Activated CD8-positive, alpha-beta T cell treated with anti-CD3 and anti-CD28 coated beads for 36 hours (primary cell): ENCODE measurements around the gene RPL13A. TPM values are rescaled to one million over a fixed set of nuclear protein-coding genes. Genes with fewer than 3 reads are reported as not detected.
"Not testable (repeated sequence)": the region's sequence is repeated elsewhere in the genome, so short reads cannot be mapped to it uniquely, and the experiment has no call there.

ENCODE experiments used
- ATAC-seq: fragments of 200-7000 bp; cut with Tn5 transposase; one replicate; pipeline ENCODE4 v1.10.0; 2021; ENCODE audit warnings: mild to moderate bottlenecking, moderate library complexity
- CTCF ChIA-PET: fragments of 350-600 bp; sonication (Branson Sonifier 250); formaldehyde crosslinking; loops from one replicate; lab custom pipeline; 2021; ENCODE audit warnings: antibody characterized with exemption; lab: Charles Lee
- POLR2A ChIA-PET: fragments of 350-600 bp; sonication (Branson Sonifier 250); formaldehyde crosslinking; loops from one replicate; lab custom pipeline; 2021; ENCODE audit warnings: antibody characterized with exemption; lab: Charles Lee
- DNase-seq: peaks from one replicate; pipeline ENCODE4 v3.0.0-alpha.2; 2020
- H3K27ac Mint-ChIP-seq: one replicate; pipeline ENCODE4 v1.8.0; 2021; ENCODE audit warnings: mild to moderate bottlenecking, mixed read lengths
- H3K27me3 Mint-ChIP-seq: one replicate; pipeline ENCODE4 v1.8.0; 2021; ENCODE audit warnings: mixed read lengths
- H3K36me3 Mint-ChIP-seq: one replicate; pipeline ENCODE4 v1.8.0; 2021; ENCODE audit warnings: low read depth, mixed read lengths
- H3K4me1 Mint-ChIP-seq: one replicate; pipeline ENCODE4 v1.8.0; 2021; ENCODE audit warnings: low read depth, mixed read lengths
- H3K4me3 Mint-ChIP-seq: one replicate; pipeline ENCODE4 v1.8.0; 2021; ENCODE audit warnings: mild to moderate bottlenecking, moderate library complexity, mixed read lengths
- H3K9me3 Mint-ChIP-seq: one replicate; pipeline ENCODE4 v1.8.0; 2021; ENCODE audit warnings: mixed read lengths
- CTCF ChIP-seq: fragments of 200-600 bp; IDR thresholded peaks from one replicate; pipeline ENCODE4 v1.8.0; 2022; ENCODE audit warnings: antibody characterized with exemption, mild to moderate bottlenecking
- intact Hi-C: fragments of 100-400 bp; cut with micrococcal nuclease; formaldehyde crosslinking; loops from one replicate; pipeline ENCODE4 v1.10.0; 2022
- total RNA-seq, 2 experiments: library from RNA; stranded (reverse); gene quantifications; one replicate each; pipeline ENCODE4 v1.2.3, GENCODE V29; 2021

The RPL13A gene
- total RNA-seq, 2 experiments from 2014 or later = 4,285 to 4,329 TPM

GRCh38 chr19:49468746-49469447 is 18.5 kb upstream of the RPL13A start:
- H3K27ac Mint-ChIP-seq = peak overlapping the region; percentile 95
- peaks cover 11% of the 10 kb centered on the region for H3K36me3 Mint-ChIP-seq
- peaks cover 41% of the 10 kb centered on the region for H3K4me1 Mint-ChIP-seq
- no peak for TF ChIP-seq CTCF
- intact Hi-C loops = no loop called here
- no peaks in the 10 kb centered on the region for H3K9me3 Mint-ChIP-seq
- ATAC-seq (peak; percentile 60), DNase-seq (peak; percentile 89)
- H3K27me3 Mint-ChIP-seq = no peaks in the 10 kb centered on the region
- CTCF ChIA-PET = interaction anchor here (1.8 to 5.3 kb wide), 4 partner anchors 14 to 137 kb away, joined by 6 to 27 read pairs (median 18); partner anchors contain the start of genes ALDH16A1 and PIH1D1
- H3K4me3 Mint-ChIP-seq = peak overlapping the region; percentile 24
- POLR2A ChIA-PET = interaction anchor here (1.2 to 6.3 kb wide), 3 partner anchors 15 to 27 kb away, joined by 3 to 63 read pairs (median 13); partner anchors contain the start of genes ALDH16A1, RPL13A and RPS11

- intact Hi-C loops = no loop called here
- Mint-ChIP-seq H3K27ac (peak overlapping the region; percentile 88), H3K4me3 (peak overlapping the region; percentile 35), H3K9me3 (no peaks in the 10 kb centered on the region), H3K4me1 (peaks cover 41% of the 10 kb centered on the region), H3K36me3 (peaks cover 6% of the 10 kb centered on the region), H3K27me3 (no peaks in the 10 kb centered on the region)
- ChIA-PET CTCF (interaction anchor here (0.6 to 5.3 kb wide), 18 partner anchors 12 to 529 kb away, joined by 3 to 27 read pairs (median 4); partner anchors contain the start of genes ALDH16A1 and PIH1D1), POLR2A (interaction anchor here (0.8 to 6.3 kb wide), 9 partner anchors 16 to 127 kb away, joined by 3 to 63 read pairs (median 3); partner anchors contain the start of genes ALDH16A1, RPL13A and RPS11)
- TF ChIP-seq CTCF = peak; percentile 72
- DNase-seq (peak; percentile 94), ATAC-seq (peak; percentile 70)
These were observed 17.4 kb upstream of the RPL13A start for GRCh38 chr19:49469828-49470614.

- DNase-seq = no peak
- CTCF ChIA-PET = interaction anchor here (0.6 to 5.3 kb wide), 16 partner anchors 15 to 530 kb away, joined by 3 to 27 read pairs (median 4); partner anchors contain the start of genes ALDH16A1 and PIH1D1
- peak overlapping the region; percentile 88 for H3K27ac Mint-ChIP-seq
- H3K4me1 Mint-ChIP-seq = peaks cover 41% of the 10 kb centered on the region
- H3K4me3 Mint-ChIP-seq = peak overlapping the region; percentile 35
- intact Hi-C loops = no loop called here
- TF ChIP-seq CTCF = no peak
- peaks cover 6% of the 10 kb centered on the region for H3K36me3 Mint-ChIP-seq
- H3K27me3 Mint-ChIP-seq = no peaks in the 10 kb centered on the region
- no peaks in the 10 kb centered on the region for H3K9me3 Mint-ChIP-seq
- POLR2A ChIA-PET = interaction anchor here (0.8 to 6.3 kb wide), 7 partner anchors 15 to 79 kb away, joined by 3 to 63 read pairs (median 3); partner anchors contain the start of genes ALDH16A1 and RPL13A
- ATAC-seq = no peak
These were observed 16.8 kb upstream of the RPL13A start for GRCh38 chr19:49470615-49470978.

GRCh38 chr19:49472936-49473335 is 14.5 kb upstream of the RPL13A start:
- Mint-ChIP-seq H3K27ac (peak overlapping the region; percentile 92), H3K36me3 (peaks cover 17% of the 10 kb centered on the region), H3K27me3 (no peaks in the 10 kb centered on the region), H3K4me1 (peaks cover 50% of the 10 kb centered on the region), H3K9me3 (no peaks in the 10 kb centered on the region), H3K4me3 (peak overlapping the region; percentile 89)
- TF ChIP-seq CTCF = no peak
- ATAC-seq (no peak), DNase-seq (peak; percentile 48)
- CTCF ChIA-PET = interaction anchor here (0.9 to 5.3 kb wide), 16 partner anchors 10 to 247 kb away, joined by 3 to 33 read pairs (median 6); partner anchors contain the start of genes ALDH16A1, PIH1D1 and RCN3
- POLR2A ChIA-PET = interaction anchor here (0.7 to 6.3 kb wide), 10 partner anchors 12 to 84 kb away, joined by 3 to 63 read pairs (median 5); partner anchors contain the start of genes ALDH16A1, PIH1D1 and RPL13A
- intact Hi-C loops = no loop called here

- ChIA-PET POLR2A (interaction anchor here (0.7 to 6.3 kb wide), 9 partner anchors 11 to 84 kb away, joined by 3 to 63 read pairs (median 5); partner anchors contain the start of genes ALDH16A1, PIH1D1 and RPL13A), CTCF (interaction anchor here (0.7 to 5.3 kb wide), 16 partner anchors 10 to 248 kb away, joined by 3 to 33 read pairs (median 6); partner anchors contain the start of genes ALDH16A1, PIH1D1 and RCN3)
- Mint-ChIP-seq H3K4me1 (peaks cover 48% of the 10 kb centered on the region), H3K36me3 (peaks cover 19% of the 10 kb centered on the region), H3K27ac (peak overlapping the region; percentile 92), H3K4me3 (peak overlapping the region; percentile 89)
- H3K27me3 Mint-ChIP-seq, ATAC-seq, intact Hi-C loops, H3K9me3 Mint-ChIP-seq: not testable (repeated sequence)
- DNase-seq = peak; percentile 48
These were observed 13.9 kb upstream of the RPL13A start for GRCh38 chr19:49473501-49473867.
